NCI-H2196 (cell line): Measurements from ENCODE around the gene TSC2.

Source experiments
- DNase-seq: peaks from one replicate; lab custom pipeline; 2025; ENCODE audit not compliant: unreplicated experiment; lab: John Stamatoyannopoulos, UW

TSC2 gene

GRCh38 chr16:2063861-2064260, 16.1 kb downstream of the TSC2 start:
- DNase-seq = no peak

- no peak for DNase-seq
Observed at GRCh38 chr16:2064368-2064945, 16.7 kb downstream of the TSC2 start.

GRCh38 chr16:2066139-2066538, 18.4 kb downstream of the TSC2 start:
- DNase-seq = no peak

- no peak for DNase-seq
Observed at GRCh38 chr16:2070576-2071453, 23.0 kb downstream of the TSC2 start.

GRCh38 chr16:2071454-2072202, 23.8 kb downstream of the TSC2 start:
- DNase-seq = no peak

- DNase-seq = no peak
Observed at GRCh38 chr16:2072926-2073325, 25.1 kb downstream of the TSC2 start.

- no peak for DNase-seq
Observed at GRCh38 chr16:2074071-2074470, 26.3 kb downstream of the TSC2 start.

- DNase-seq = no peak
Observed at GRCh38 chr16:2075631-2076030, 27.8 kb downstream of the TSC2 start.

GRCh38 chr16:2076072-2076865, 28.5 kb downstream of the TSC2 start:
- DNase-seq = no peak

- DNase-seq = no peak
Observed at GRCh38 chr16:2077016-2077415, 29.2 kb downstream of the TSC2 start.

GRCh38 chr16:2077696-2078095, 29.9 kb downstream of the TSC2 start:
- DNase-seq = no peak

- DNase-seq = no peak
Observed at GRCh38 chr16:2078096-2078495, 30.3 kb downstream of the TSC2 start.

GRCh38 chr16:2078691-2079090, 30.9 kb downstream of the TSC2 start:
- no peak for DNase-seq

- no peak for DNase-seq
Observed at GRCh38 chr16:2079311-2079800, 31.6 kb downstream of the TSC2 start.

- DNase-seq = no peak
Observed at GRCh38 chr16:2079991-2080390, 32.2 kb downstream of the TSC2 start.

- no peak for DNase-seq
Observed at GRCh38 chr16:2081201-2082084, 33.7 kb downstream of the TSC2 start.

GRCh38 chr16:2082171-2082982, 34.6 kb downstream of the TSC2 start:
- peak; percentile 97 for DNase-seq

- no peak for DNase-seq
Observed at GRCh38 chr16:2082983-2083364, 35.2 kb downstream of the TSC2 start.

GRCh38 chr16:2083409-2083808, 35.6 kb downstream of the TSC2 start:
- DNase-seq = no peak
